H9 (cell line): ENCODE data around the gene XPNPEP3. TPM values are rescaled to one million over a fixed set of nuclear protein-coding genes. Genes with fewer than 3 reads are reported as not detected.
"Not testable (repeated sequence)": the region's sequence is repeated elsewhere in the genome, so short reads cannot be mapped to it uniquely, and the experiment has no call there.

ENCODE experiments used
- DNase-seq: peaks from one replicate; pipeline ENCODE4 v3.0.0-alpha.2; 2017
- H2AFZ ChIP-seq: one replicate; pipeline ENCODE4 v1.6.1; 2013; ENCODE audit warnings: mild to moderate bottlenecking, low read length, control low read depth, moderate library complexity
- H2AK5ac ChIP-seq: 2 replicates; pipeline ENCODE4 v1.6.1; 2013; ENCODE audit warnings: low read length, control low read depth, mixed read lengths; ENCODE audit not compliant: insufficient read length
- H2BK120ac ChIP-seq: one replicate; pipeline ENCODE4 v1.6.1; 2013; ENCODE audit warnings: low read depth, mild to moderate bottlenecking, low read length, control low read depth, inconsistent platforms; ENCODE audit not compliant: poor library complexity, severe bottlenecking
- H2BK12ac ChIP-seq: 2 replicates; pipeline ENCODE4 v1.6.1; 2013; ENCODE audit warnings: low read length, control low read depth, mixed read lengths, low read depth; ENCODE audit not compliant: insufficient read length
- H2BK15ac ChIP-seq: 2 replicates; pipeline ENCODE4 v1.6.1; 2013; ENCODE audit warnings: low read depth, low read length, control low read depth
- H2BK20ac ChIP-seq: one replicate; pipeline ENCODE4 v1.6.1; 2013; ENCODE audit warnings: low read depth, mild to moderate bottlenecking, low read length, control low read depth, inconsistent platforms; ENCODE audit not compliant: poor library complexity, severe bottlenecking
- H2BK5ac ChIP-seq: 2 replicates; pipeline ENCODE4 v1.6.1; 2013; ENCODE audit warnings: low read length, control low read depth, mixed read lengths; ENCODE audit not compliant: insufficient read length
- H3K14ac ChIP-seq: 2 replicates; pipeline ENCODE4 v1.6.1; 2013; ENCODE audit warnings: low read length, control low read depth; ENCODE audit not compliant: insufficient read depth
- H3K18ac ChIP-seq: 2 replicates; pipeline ENCODE4 v1.6.1; 2013; ENCODE audit warnings: low read depth, mild to moderate bottlenecking, mixed read lengths, low read length, control low read depth; ENCODE audit not compliant: insufficient read length
- H3K23ac ChIP-seq: 2 replicates; pipeline ENCODE4 v1.6.1; 2013; ENCODE audit warnings: low read length, control low read depth, mixed read lengths, low read depth; ENCODE audit not compliant: insufficient read length
- H3K23me2 ChIP-seq: 2 replicates; pipeline ENCODE4 v1.6.1; 2013; ENCODE audit warnings: low read depth, mild to moderate bottlenecking, mixed read lengths, low read length, control low read depth; ENCODE audit not compliant: insufficient read length, poor library complexity, severe bottlenecking
- H3K27ac ChIP-seq: 2 replicates; pipeline ENCODE4 v1.5.1; 2013; ENCODE audit warnings: low read length, control low read depth, mixed read lengths, low read depth; ENCODE audit not compliant: insufficient read length
- H3K27me3 ChIP-seq: 2 replicates; pipeline ENCODE4 v1.6.1; 2013; ENCODE audit warnings: low read length, control low read depth, inconsistent platforms; ENCODE audit not compliant: insufficient read depth
- H3K4ac ChIP-seq: 2 replicates; pipeline ENCODE4 v1.6.1; 2013; ENCODE audit warnings: low read depth, mild to moderate bottlenecking, control low read depth, inconsistent platforms, low read length, moderate library complexity
- H3K4me1 ChIP-seq: 2 replicates; pipeline ENCODE4 v1.6.1; 2013; ENCODE audit warnings: low read length, control low read depth, inconsistent platforms; ENCODE audit not compliant: insufficient read depth
- H3K4me2 ChIP-seq: 2 replicates; pipeline ENCODE4 v1.6.1; 2013; ENCODE audit warnings: low read length, control low read depth, mixed read lengths; ENCODE audit not compliant: insufficient read length, insufficient read depth
- H3K56ac ChIP-seq: 2 replicates; pipeline ENCODE4 v1.6.1; 2013; ENCODE audit warnings: low read depth, mild to moderate bottlenecking, mixed read lengths, low read length, control low read depth; ENCODE audit not compliant: insufficient read length
- H3K79me1 ChIP-seq: 2 replicates; pipeline ENCODE4 v1.6.1; 2013; ENCODE audit warnings: low read depth, mild to moderate bottlenecking, moderate library complexity, low read length, control low read depth, inconsistent platforms; ENCODE audit not compliant: insufficient read depth, poor library complexity, severe bottlenecking
- H3K79me2 ChIP-seq: 2 replicates; pipeline ENCODE4 v1.6.1; 2013; ENCODE audit warnings: low read length, control low read depth, inconsistent platforms; ENCODE audit not compliant: insufficient read depth
- H3K9ac ChIP-seq: 2 replicates; pipeline ENCODE4 v1.6.1; 2013; ENCODE audit warnings: low read length, control low read depth, mixed read lengths; ENCODE audit not compliant: insufficient read length; ENCODE audit errors: extremely low read depth
- H3K9me3 ChIP-seq: one replicate; pipeline ENCODE4 v1.6.1; 2013; ENCODE audit warnings: low read depth, low read length, inconsistent platforms; ENCODE audit not compliant: control insufficient read depth
- H3T11ph ChIP-seq: one replicate; pipeline ENCODE4 v1.6.1; 2013; ENCODE audit warnings: mild to moderate bottlenecking, low read length, control low read depth, inconsistent platforms
- H4K20me1 ChIP-seq: one replicate; pipeline ENCODE4 v1.6.1; 2013; ENCODE audit not compliant: control insufficient read depth, insufficient read length, insufficient read depth
- H4K5ac ChIP-seq: 2 replicates; pipeline ENCODE4 v1.6.1; 2013; ENCODE audit warnings: low read depth, mild to moderate bottlenecking, mixed read lengths, low read length, control low read depth; ENCODE audit not compliant: insufficient read length
- H4K8ac ChIP-seq: replicated peaks from 2 replicates; pipeline ENCODE4 v1.6.1; 2013; ENCODE audit warnings: low read length, control low read depth, mixed read lengths, low read depth; ENCODE audit not compliant: insufficient read length
- H4K91ac ChIP-seq: 2 replicates; pipeline ENCODE4 v1.6.1; 2013; ENCODE audit warnings: low read depth, mild to moderate bottlenecking, moderate library complexity, mixed read lengths, low read length, control low read depth; ENCODE audit not compliant: insufficient read length
- H3K27ac Mint-ChIP-seq, 3 experiments: 2 replicates in 2 of 3; 3 replicates in 1 of 3; pipeline ENCODE4 v1.8.0; 2020 to 2021; ENCODE audit warnings: mixed read lengths in 3 of 3, mild to moderate bottlenecking in 1 of 3, moderate library complexity in 1 of 3
- H3K27me3 Mint-ChIP-seq: 2 replicates; pipeline ENCODE4 v1.8.0; 2021; ENCODE audit warnings: low read depth, mild to moderate bottlenecking, moderate library complexity, mixed read lengths
- H3K36me3 Mint-ChIP-seq, 3 experiments: 2 replicates in 2 of 3; 3 replicates in 1 of 3; pipeline ENCODE4 v1.8.0; 2020 to 2021; ENCODE audit warnings: low read depth in 3 of 3, mixed read lengths in 3 of 3; ENCODE audit not compliant: insufficient read depth in 1 of 3
- H3K4me1 Mint-ChIP-seq, 2 experiments: 2 replicates each; pipeline ENCODE4 v1.8.0; 2020; ENCODE audit warnings: mixed read lengths in 2 of 2
- H3K4me3 Mint-ChIP-seq, 2 experiments: 2 replicates in 1 of 2; 3 replicates in 1 of 2; pipeline ENCODE4 v1.8.0; 2020 to 2021; ENCODE audit warnings: mild to moderate bottlenecking in 2 of 2, mixed read lengths in 2 of 2, moderate library complexity in 1 of 2
- H3K9me3 Mint-ChIP-seq, 2 experiments: 2 replicates in 1 of 2; 3 replicates in 1 of 2; pipeline ENCODE4 v1.8.0; 2020; ENCODE audit warnings: mild to moderate bottlenecking in 2 of 2, mixed read lengths in 2 of 2, moderate library complexity in 1 of 2
- WGBS: extraction: QIAGEN DNeasy Blood & Tissue Kit; methylation state at CpG from one replicate; pipeline ENCODE4 v1.1.7; 2013; ENCODE audit warnings: missing lambda C conversion rate, low lambda C conversion rate, mixed read lengths; ENCODE audit not compliant: insufficient read length; ENCODE audit errors: extremely low coverage; 5-methylcytosine and 5-hydroxymethylcytosine counted together
- total RNA-seq: library from RNA; stranded (reverse); gene quantifications from 2 replicates; pipeline ENCODE4 v1.2.1, GENCODE V29; 2021
- TF ChIP-seq, protein P1 (sequence below): fragments of 200-600 bp; sonication (generic); conservative IDR thresholded peaks from 3 replicates; pipeline ENCODE4 v1.8.0; 2021; ENCODE audit warnings: antibody characterized with exemption, mild to moderate bottlenecking

Gene XPNPEP3
- total RNA-seq, 1 experiment from 2014 or later = 18.3 TPM

DNA sequence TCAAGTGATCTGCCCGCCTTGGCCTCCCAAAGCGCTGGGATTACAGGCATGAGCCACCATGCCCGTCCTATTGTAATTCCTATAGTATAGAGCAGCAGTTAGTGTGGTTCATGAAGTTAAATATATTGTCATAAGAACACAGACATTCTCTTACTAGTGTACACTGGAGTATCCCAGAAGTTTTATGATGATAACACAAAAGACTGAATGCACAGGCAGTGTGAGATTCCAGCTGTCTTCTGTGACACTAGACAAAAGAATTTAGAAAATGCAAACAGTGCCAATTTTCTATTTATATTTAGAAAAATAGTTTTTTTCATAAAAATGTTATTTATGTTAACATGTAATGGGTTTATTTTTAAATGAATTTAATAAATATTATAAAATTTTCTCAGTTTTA lies 54.8 kb downstream of the XPNPEP3 start:
- Histone ChIP-seq H4K91ac (no peak overlapping the region), H2AFZ (no peak overlapping the region), H3K23ac (no peak overlapping the region), H3K27me3 (no peaks in the 10 kb centered on the region), H3K56ac (no peak overlapping the region), H2BK12ac (no peak overlapping the region), H2BK15ac (no peak overlapping the region), H3K4ac (no peak overlapping the region), H3K79me1 (no peaks in the 10 kb centered on the region), H3K18ac (no peak overlapping the region), H3K4me2 (no peak overlapping the region), H4K5ac (no peak overlapping the region), H2AK5ac (no peak overlapping the region), H3K9ac (no peak overlapping the region), H3K23me2 (no peaks in the 10 kb centered on the region), H3K9me3 (no peaks in the 10 kb centered on the region), H3T11ph (no peak overlapping the region), H2BK120ac (no peak overlapping the region), H3K4me1 (no peaks in the 10 kb centered on the region), H4K8ac (no peak overlapping the region), H3K79me2 (no peaks in the 10 kb centered on the region), H2BK20ac (no peak overlapping the region), H3K14ac (no peak overlapping the region), H3K27ac (no peak overlapping the region), H2BK5ac (no peak overlapping the region), H4K20me1 (no peaks in the 10 kb centered on the region)
- Mint-ChIP-seq H3K4me1 (peaks cover 4 to 5% of the 10 kb centered on the region in 2 experiments), H3K36me3 (peaks cover 10 to 50% (median 31%) of the 10 kb centered on the region in 3 experiments), H3K4me3 (no peak overlapping the region), H3K27me3 (no peaks in the 10 kb centered on the region), H3K27ac (no peak overlapping the region), H3K9me3 (no peaks in the 10 kb centered on the region)
- WGBS = no CpG with 5 or more reads among the region's 3 CpGs
- no peak for DNase-seq
- TF ChIP-seq, protein P1, sequence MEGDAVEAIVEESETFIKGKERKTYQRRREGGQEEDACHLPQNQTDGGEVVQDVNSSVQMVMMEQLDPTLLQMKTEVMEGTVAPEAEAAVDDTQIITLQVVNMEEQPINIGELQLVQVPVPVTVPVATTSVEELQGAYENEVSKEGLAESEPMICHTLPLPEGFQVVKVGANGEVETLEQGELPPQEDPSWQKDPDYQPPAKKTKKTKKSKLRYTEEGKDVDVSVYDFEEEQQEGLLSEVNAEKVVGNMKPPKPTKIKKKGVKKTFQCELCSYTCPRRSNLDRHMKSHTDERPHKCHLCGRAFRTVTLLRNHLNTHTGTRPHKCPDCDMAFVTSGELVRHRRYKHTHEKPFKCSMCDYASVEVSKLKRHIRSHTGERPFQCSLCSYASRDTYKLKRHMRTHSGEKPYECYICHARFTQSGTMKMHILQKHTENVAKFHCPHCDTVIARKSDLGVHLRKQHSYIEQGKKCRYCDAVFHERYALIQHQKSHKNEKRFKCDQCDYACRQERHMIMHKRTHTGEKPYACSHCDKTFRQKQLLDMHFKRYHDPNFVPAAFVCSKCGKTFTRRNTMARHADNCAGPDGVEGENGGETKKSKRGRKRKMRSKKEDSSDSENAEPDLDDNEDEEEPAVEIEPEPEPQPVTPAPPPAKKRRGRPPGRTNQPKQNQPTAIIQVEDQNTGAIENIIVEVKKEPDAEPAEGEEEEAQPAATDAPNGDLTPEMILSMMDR = no peak

- peaks cover 10 to 42% (median 32%) of the 10 kb centered on the region in 3 experiments; a peak in 6 of 7 replicates for H3K36me3 Mint-ChIP-seq
- not testable (repeated sequence) for DNase-seq
Measured at GRCh38 chr22:40912987-40913386, 56.0 kb downstream of the XPNPEP3 start.

More at GRCh38 chr22:40912987-40913386, 56.0 kb downstream of the XPNPEP3 start:
- not testable (repeated sequence) for H2AK5ac ChIP-seq, H4K20me1 ChIP-seq, H3K27me3 Mint-ChIP-seq, H3K9me3 Mint-ChIP-seq, H2BK120ac ChIP-seq, H4K5ac ChIP-seq, H2AFZ ChIP-seq, H3K23me2 ChIP-seq, H3K9me3 ChIP-seq, H3K4me1 ChIP-seq, H2BK12ac ChIP-seq, H3K14ac ChIP-seq, H2BK15ac ChIP-seq, H3K27ac Mint-ChIP-seq, H3K56ac ChIP-seq, H2BK5ac ChIP-seq, H3K4me3 Mint-ChIP-seq, H3K27ac ChIP-seq, H3K18ac ChIP-seq, H3K27me3 ChIP-seq, H3K79me2 ChIP-seq, H3K4ac ChIP-seq, H3K4me2 ChIP-seq, H3K9ac ChIP-seq, H4K91ac ChIP-seq, H3K79me1 ChIP-seq, H2BK20ac ChIP-seq, H3T11ph ChIP-seq, H4K8ac ChIP-seq, H3K23ac ChIP-seq, H3K4me1 Mint-ChIP-seq
- WGBS = no CpG with 5 or more reads among the region's 6 CpGs
